PC-3 (cell line): ENCODE data around the gene HPSE2. TPM values are rescaled to one million over a fixed set of nuclear protein-coding genes. Genes with fewer than 3 reads are reported as not detected.
A peak's percentile ranks its signal among the peaks of the same experiment; 100 is the strongest.

ENCODE experiments used
- ATAC-seq: fragments of 200-7000 bp; cut with Tn5 transposase; 2 replicates; pipeline ENCODE4 v1.9.1; 2020; ENCODE audit warnings: mild to moderate bottlenecking, moderate library complexity
- BruUV-seq: library from RNA; stranded (reverse); fragments of 400-500 nt; replicated peaks from 2 replicates; lab custom pipeline; 2021; lab: Mats Ljungman, UMichigan
- CTCF ChIA-PET: fragments of 300-600 bp; sonication (Branson Sonifier 250); formaldehyde crosslinking; loops from one replicate; lab custom pipeline; 2022; ENCODE audit warnings: antibody characterized with exemption; lab: Charles Lee
- POLR2A ChIA-PET: fragments of 300-600 bp; sonication (Branson Sonifier 250); formaldehyde crosslinking; loops from one replicate; lab custom pipeline; 2022; ENCODE audit warnings: antibody characterized with exemption; ENCODE audit not compliant: unreplicated experiment; lab: Charles Lee
- DNase-seq: peaks from one replicate; pipeline ENCODE4 v3.0.0-alpha.2; 2015
- H2AFZ ChIP-seq: fragments of 300-600 bp; sonication (generic); 2 replicates; pipeline ENCODE4 v1.6.0; 2016; ENCODE audit warnings: antibody characterized with exemption, low read length
- H3F3A ChIP-seq: fragments of 300-600 bp; sonication (generic); one replicate; pipeline ENCODE4 v1.6.0; 2017; ENCODE audit warnings: antibody characterized with exemption, low read length, control low read depth, mild to moderate bottlenecking; ENCODE audit not compliant: unreplicated experiment
- H3K27ac ChIP-seq: fragments of 300-600 bp; sonication (generic); 2 replicates; pipeline ENCODE4 v1.5.1; 2016; ENCODE audit warnings: mild to moderate bottlenecking, low read length
- H3K27me3 ChIP-seq: fragments of 300-600 bp; sonication (generic); 2 replicates; pipeline ENCODE4 v1.6.1; 2016; ENCODE audit warnings: low read length, mixed read lengths
- H3K36me3 ChIP-seq: fragments of 300-600 bp; sonication (generic); 2 replicates; pipeline ENCODE4 v1.6.1; 2016; ENCODE audit warnings: low read depth, mixed run types, low read length, mixed read lengths
- H3K4me1 ChIP-seq: fragments of 300-600 bp; sonication (generic); 2 replicates; pipeline ENCODE4 v1.5.1; 2016; ENCODE audit warnings: low read length; ENCODE audit not compliant: insufficient read depth
- H3K4me2 ChIP-seq: fragments of 300-600 bp; sonication (generic); 2 replicates; pipeline ENCODE4 v1.6.0; 2016; ENCODE audit warnings: low read length
- H3K4me3 ChIP-seq: fragments of 300-600 bp; sonication (generic); 2 replicates; pipeline ENCODE4 v1.5.1; 2016; ENCODE audit warnings: mild to moderate bottlenecking, low read length, mixed read lengths
- H3K79me2 ChIP-seq: fragments of 300-600 bp; sonication (generic); 2 replicates; pipeline ENCODE4 v1.6.1; 2017; ENCODE audit warnings: low read length, mixed read lengths
- H3K9ac ChIP-seq: fragments of 300-600 bp; sonication (generic); 2 replicates; pipeline ENCODE4 v1.6.0; 2016; ENCODE audit warnings: mild to moderate bottlenecking, low read length
- H3K9me2 ChIP-seq: fragments of 300-600 bp; sonication (generic); replicated peaks from 2 replicates; pipeline ENCODE4 v1.6.1; 2016; ENCODE audit warnings: mixed run types, low read length, mixed read lengths
- H3K9me3 ChIP-seq: fragments of 300-600 bp; sonication (generic); 2 replicates; pipeline ENCODE4 v1.6.1; 2016; ENCODE audit warnings: low read length, mixed read lengths
- H4K20me1 ChIP-seq: fragments of 300-600 bp; sonication (generic); 2 replicates; pipeline ENCODE4 v1.6.1; 2016; ENCODE audit warnings: low read length, mixed read lengths
- CTCF ChIP-seq: fragments of 300-600 bp; sonication (generic); conservative IDR thresholded peaks from 2 replicates; pipeline ENCODE4 v1.5.1; 2017; ENCODE audit warnings: antibody characterized with exemption, low read depth, mild to moderate bottlenecking, low read length
- EZH2 ChIP-seq: fragments of 300-600 bp; sonication (generic); IDR thresholded peaks from one replicate; pipeline ENCODE4 v1.6.1; 2017; ENCODE audit warnings: antibody characterized with exemption, mild to moderate bottlenecking, low read length; ENCODE audit not compliant: unreplicated experiment
- EZH2phosphoT487 ChIP-seq: fragments of 300-600 bp; sonication (generic); IDR thresholded peaks from 2 replicates; pipeline ENCODE4 v1.6.1; 2018; ENCODE audit warnings: mild to moderate bottlenecking, antibody characterized with exemption, low read length, borderline replicate concordance
- intact Hi-C: fragments of 100-400 bp; cut with micrococcal nuclease; formaldehyde crosslinking; loops from 2 replicates; pipeline ENCODE4 v1.9.0; 2023
- total RNA-seq: library from RNA; depleted of rRNA; stranded (reverse); fragments of >200 nt; gene quantifications from 2 replicates; pipeline ENCODE4 v1.2.3, GENCODE V29; 2014

HPSE2 gene
- total RNA-seq, 1 experiment from 2014 or later, result 0.15 TPM

GRCh38 chr10:98758463-98758862, 477.2 kb downstream of the HPSE2 start:
- no peak for TF ChIP-seq CTCF
- TF ChIP-seq EZH2, result no peak
- no peak for TF ChIP-seq EZH2phosphoT487
- Histone ChIP-seq H3K79me2 (no peaks in the 10 kb centered on the region), H3K36me3 (no peaks in the 10 kb centered on the region), H3F3A (no peaks in the 10 kb centered on the region), H3K9ac (no peak overlapping the region), H3K4me3 (no peak overlapping the region), H3K9me3 (no peaks in the 10 kb centered on the region), H3K27ac (no peak overlapping the region), H3K4me1 (no peaks in the 10 kb centered on the region), H3K9me2 (no peaks in the 10 kb centered on the region), H3K27me3 (peaks cover 7% of the 10 kb centered on the region), H2AFZ (no peak overlapping the region), H3K4me2 (no peak overlapping the region), H4K20me1 (no peaks in the 10 kb centered on the region)
- CTCF ChIA-PET, result no interaction called here
- intact Hi-C loops, result no loop called here
- ATAC-seq (no peak), DNase-seq (no peak)
- no TSS peak for BruUV-seq
- POLR2A ChIA-PET, result no interaction called here

- H3K4me3 ChIP-seq, result no peak overlapping the region
- BruUV-seq, result no TSS peak
- no peaks in the 10 kb centered on the region for H3K9me3 ChIP-seq
- no peak overlapping the region for H3K27ac ChIP-seq
- H3K79me2 ChIP-seq, result no peaks in the 10 kb centered on the region
- ChIA-PET CTCF (no interaction called here), POLR2A (no interaction called here)
- no peaks in the 10 kb centered on the region for H3K27me3 ChIP-seq
- no peaks in the 10 kb centered on the region for H4K20me1 ChIP-seq
- no peaks in the 10 kb centered on the region for H3K36me3 ChIP-seq
- H2AFZ ChIP-seq, result no peak overlapping the region
- H3K4me2 ChIP-seq, result no peak overlapping the region
- intact Hi-C loops, result no loop called here
- no peaks in the 10 kb centered on the region for H3F3A ChIP-seq
- H3K4me1 ChIP-seq, result no peaks in the 10 kb centered on the region
- TF ChIP-seq EZH2phosphoT487 (no peak), CTCF (peak; percentile 52)
- no peak for ATAC-seq
- DNase-seq, result peak; percentile 42
- H3K9me2 ChIP-seq, result no peaks in the 10 kb centered on the region
- H3K9ac ChIP-seq, result no peak overlapping the region
Measured at GRCh38 chr10:98748298-98748697, 487.4 kb downstream of the HPSE2 start.

- H3K9ac ChIP-seq, result no peak overlapping the region
- no peak overlapping the region for H3K4me3 ChIP-seq
- no peak overlapping the region for H2AFZ ChIP-seq
- no peaks in the 10 kb centered on the region for H3K79me2 ChIP-seq
- ChIA-PET CTCF (no interaction called here), POLR2A (no interaction called here)
- no peak overlapping the region for H3K4me2 ChIP-seq
- H3K36me3 ChIP-seq, result no peaks in the 10 kb centered on the region
- ATAC-seq (no peak), DNase-seq (no peak)
- no TSS peak for BruUV-seq
- no peaks in the 10 kb centered on the region for H3K4me1 ChIP-seq
- H3K27me3 ChIP-seq, result no peaks in the 10 kb centered on the region
- H4K20me1 ChIP-seq, result no peaks in the 10 kb centered on the region
- no peak for TF ChIP-seq EZH2
- no peak for TF ChIP-seq CTCF
- TF ChIP-seq EZH2phosphoT487, result no peak
- no peaks in the 10 kb centered on the region for H3K9me2 ChIP-seq
- no peaks in the 10 kb centered on the region for H3F3A ChIP-seq
- intact Hi-C loops, result no loop called here
- no peaks in the 10 kb centered on the region for H3K9me3 ChIP-seq
- H3K27ac ChIP-seq, result no peak overlapping the region
Measured at GRCh38 chr10:98745645-98746044, 490.0 kb downstream of the HPSE2 start.
